ENCODE results near the gene SSH2.

SSH2 gene

GRCh38 chr17:29588017-29588561 is 341.9 kb downstream of the SSH2 start:
- DNase-seq, result no peak

GRCh38 chr17:29587591-29587990 is 342.4 kb downstream of the SSH2 start:
- DNase-seq, result no peak

- DNase-seq, result no peak
These were observed 343.2 kb downstream of the SSH2 start for GRCh38 chr17:29586676-29587469.

GRCh38 chr17:29585080-29585751 is 344.8 kb downstream of the SSH2 start:
- DNase-seq, result no peak

- no peak for DNase-seq
These were observed 345.5 kb downstream of the SSH2 start for GRCh38 chr17:29584452-29585079.

GRCh38 chr17:29583324-29584248 is 346.4 kb downstream of the SSH2 start:
- no peak for DNase-seq

- no peak for DNase-seq
These were observed 347.3 kb downstream of the SSH2 start for GRCh38 chr17:29582772-29583171.

- no peak for DNase-seq
These were observed 347.7 kb downstream of the SSH2 start for GRCh38 chr17:29582254-29582765.

- no peak for DNase-seq
These were observed 348.3 kb downstream of the SSH2 start for GRCh38 chr17:29581583-29582253.

GRCh38 chr17:29579866-29580771 is 349.9 kb downstream of the SSH2 start:
- DNase-seq, result no peak

- no peak for DNase-seq
These were observed 351.2 kb downstream of the SSH2 start for GRCh38 chr17:29578626-29579485.

- DNase-seq, result no peak
These were observed 352.4 kb downstream of the SSH2 start for GRCh38 chr17:29577385-29578211.

GRCh38 chr17:29577001-29577370 is 353.0 kb downstream of the SSH2 start:
- no peak for DNase-seq

GRCh38 chr17:29576214-29577000 is 353.6 kb downstream of the SSH2 start:
- no peak for DNase-seq
